Panc1 (cell line): ENCODE measurements around the gene SLC16A11. TPM values are rescaled to one million over a fixed set of nuclear protein-coding genes. Genes with fewer than 3 reads are reported as not detected.

Source experiments
- total RNA-seq: library from RNA; stranded (reverse); gene quantifications from one replicate; pipeline ENCODE4 v1.2.1, GENCODE V29; 2021; ENCODE audit not compliant: unreplicated experiment

Gene SLC16A11
- total RNA-seq, 1 experiment from 2014 or later = not detected

Other genes with a start within 250 kb of the SLC16A11 start
- gene TEKT1, start 212.4 kb downstream of the SLC16A11 start, total RNA-seq = not detected
- not detected for gene ALOX12, start 48.0 kb downstream of the SLC16A11 start, total RNA-seq
- 196 TPM for gene RNASEK, start 31.5 kb downstream of the SLC16A11 start, total RNA-seq
- 0.18 TPM for gene BCL6B, start 21.0 kb downstream of the SLC16A11 start, total RNA-seq
- gene SLC16A13, start 8.1 kb downstream of the SLC16A11 start, total RNA-seq = 13.1 TPM
- not detected for gene CLEC10A, start 36.2 kb upstream of the SLC16A11 start, total RNA-seq
- gene ASGR2, start 70.7 kb upstream of the SLC16A11 start, total RNA-seq = 0.21 TPM
- gene ASGR1, start 135.3 kb upstream of the SLC16A11 start, total RNA-seq = 1.3 TPM
- gene DLG4, start 175.7 kb upstream of the SLC16A11 start, total RNA-seq = 32.4 TPM
- 305 TPM for gene ACADVL, start 175.8 kb upstream of the SLC16A11 start, total RNA-seq
- gene DVL2, start 190.4 kb upstream of the SLC16A11 start, total RNA-seq = 84.2 TPM
- 69.3 TPM for gene PHF23, start 195.4 kb upstream of the SLC16A11 start, total RNA-seq
- 289 TPM for gene GABARAP, start 198.4 kb upstream of the SLC16A11 start, total RNA-seq
- gene CTDNEP1, start 207.6 kb upstream of the SLC16A11 start, total RNA-seq = 132 TPM
- 89.5 TPM for gene ELP5, start 208.1 kb upstream of the SLC16A11 start, total RNA-seq
- gene CLDN7, start 218.4 kb upstream of the SLC16A11 start, total RNA-seq = 43.1 TPM
- gene SLC2A4, start 237.6 kb upstream of the SLC16A11 start, total RNA-seq = 0.31 TPM